ENCODE measurements around the gene EPS8L1. TPM values are rescaled to one million over a fixed set of nuclear protein-coding genes. Genes with fewer than 3 reads are reported as not detected.

EPS8L1 gene
- total and polyA plus RNA-seq, 2 of the 4 experiments (the other 2 are of a cell fraction), result 0.90 to 2.9 TPM

DNA sequence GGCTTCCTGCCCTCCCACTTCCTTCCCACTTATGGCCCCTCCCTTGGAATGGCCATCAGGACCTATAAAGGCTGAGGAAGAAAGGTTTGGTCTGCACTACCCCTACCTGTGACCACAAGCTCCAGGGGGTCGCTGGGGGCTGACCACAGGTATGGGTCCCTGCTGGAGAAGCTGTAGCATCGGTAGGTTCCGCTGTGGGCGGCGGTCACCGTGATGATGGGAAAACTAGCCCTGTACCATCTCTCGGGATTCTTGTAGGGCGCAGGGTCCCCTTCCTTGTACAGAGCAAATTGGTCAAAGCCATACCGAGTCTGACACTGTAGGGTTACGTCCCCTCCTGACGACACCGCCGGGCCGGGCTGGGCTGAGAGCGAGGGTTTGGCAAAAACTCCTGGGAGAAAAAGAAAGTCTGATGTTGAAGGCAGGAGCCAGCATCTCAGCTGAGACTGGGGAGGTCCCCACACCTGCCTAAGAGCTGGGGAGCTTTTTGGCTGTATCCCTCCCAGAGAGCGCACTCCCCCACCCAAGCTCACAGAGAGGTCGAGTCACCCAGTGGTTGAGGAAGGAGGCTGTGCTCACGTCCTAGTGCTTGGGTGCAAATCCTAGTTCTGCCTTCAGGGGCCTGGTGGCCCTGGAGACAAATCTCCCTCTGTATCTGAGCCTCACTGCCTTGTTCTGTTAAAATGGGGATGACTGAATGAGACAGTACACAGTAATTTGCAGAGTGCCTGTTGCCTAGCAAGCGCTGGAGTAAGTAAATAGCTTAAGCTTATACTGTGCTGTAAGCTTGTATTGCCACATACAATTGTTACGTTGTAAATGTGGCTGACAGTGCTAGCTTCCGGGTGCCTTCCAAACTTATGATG, 48.0 kb upstream of the EPS8L1 start:
- Histone ChIP-seq H3K4me1 (ENCODE audit: control insufficient read depth, insufficient read depth, low read length) (no peaks in the 10 kb centered on the region), H2BK15ac (ENCODE audit: low read depth, low read length) (no peak overlapping the region), H3K14ac (replicated peaks; ENCODE audit: low read depth, low read length) (no peak overlapping the region), H3K56ac (ENCODE audit: extremely low read depth, insufficient read depth, low read length) (no peak overlapping the region), H4K5ac (ENCODE audit: low read depth, low read length) (no peak overlapping the region), H2BK20ac (ENCODE audit: low read depth, low read length) (no peak overlapping the region), H2AK5ac (ENCODE audit: low read depth, low read length) (no peak overlapping the region), H3K9me1 (ENCODE audit: insufficient read depth, low read length) (no peaks in the 10 kb centered on the region), H4K91ac (ENCODE audit: insufficient read depth, low read depth, low read length) (no peak overlapping the region), H3K18ac (ENCODE audit: low read depth, low read length) (no peak overlapping the region), H3K23ac (ENCODE audit: low read depth, low read length) (no peak overlapping the region), H3K9ac (ENCODE audit: low read depth, low read length) (no peak overlapping the region), H3K36me3 (ENCODE audit: control insufficient read depth, insufficient read depth, low read length) (no peaks in the 10 kb centered on the region), H3K4me3 (ENCODE audit: insufficient read depth, low read depth, low read length) (no peak overlapping the region), H3K4ac (ENCODE audit: low read depth, low read length) (no peak overlapping the region), H3K27me3 (ENCODE audit: control insufficient read depth, insufficient read depth, low read length) (no peaks in the 10 kb centered on the region), H3K9me3 (ENCODE audit: control insufficient read depth, insufficient read depth, low read length) (peaks cover 8% of the 10 kb centered on the region; the same call in 1 of the 2 replicates), H4K20me1 (ENCODE audit: insufficient read depth, low read length) (no peaks in the 10 kb centered on the region), H2AFZ (replicated peaks; ENCODE audit: low read length, poor library complexity) (no peak overlapping the region), H3K79me1 (ENCODE audit: low read depth in 1 of 2, low read length in 2 of 2) (no peaks in the 10 kb centered on the region), H4K8ac (ENCODE audit: low read depth in 2 of 2, low read length in 2 of 2) (no peak overlapping the region), H3K4me2 (ENCODE audit: low read depth, low read length) (no peak overlapping the region), H2BK120ac (ENCODE audit: low read depth, low read length) (no peak overlapping the region), H2AK9ac (replicated peaks; ENCODE audit: low read depth, low read length, poor library complexity) (no peak overlapping the region), H2BK5ac (ENCODE audit: low read depth, low read length, poor library complexity, severe bottlenecking) (no peak overlapping the region), H3K27ac (ENCODE audit: insufficient read depth, low read length) (no peak overlapping the region)
- no peak for TF ChIP-seq SMC3 (IDR thresholded peaks at IDR 0.05; ENCODE audit: low read depth, low read length)
- no peak for TF ChIP-seq MAZ (IDR thresholded peaks at IDR 0.05; ENCODE audit: borderline replicate concordance, low read depth, low read length)
- intact Hi-C loops (cut with micrococcal nuclease), result no loop called here
- WGBS, 2 experiments (ENCODE audit: extremely low coverage in 2 of 2, insufficient read length in 1 of 2), result 97% methylated on average over 10 of the region's 21 CpGs; no CpG with 5 or more reads in 1 of the 2 experiments
- POLR2A ChIA-PET (ENCODE audit: unreplicated experiment), result no interaction called here
- dilution Hi-C loops (cut with HindIII; ENCODE audit: low sequenced_read_pairs, unreplicated experiment), result no loop called here
- CTCF ChIA-PET, result no interaction called here
- in situ Hi-C loops (cut with MboI; ENCODE audit: low sequenced_read_pairs), result no loop called here
- BruUV-seq (replicated peaks), result no TSS peak
- DNase-seq (no peak), ATAC-seq (ENCODE audit: low read depth) (no peak)
